OCI-LY7 (cell line): ENCODE data around the gene DIS3L.

ENCODE experiments used
- EZH2phosphoT487 ChIP-seq: fragments of 200-600 bp; sonication (generic); IDR thresholded peaks from 2 replicates; pipeline ENCODE4 v1.6.1; 2018; ENCODE audit warnings: low read depth, borderline replicate concordance, mild to moderate bottlenecking, mixed run types, antibody characterized with exemption, low read length, moderate library complexity, mixed read lengths
- TF ChIP-seq, protein P1 (sequence below): fragments of 200-600 bp; sonication (generic); conservative IDR thresholded peaks from 2 replicates; pipeline ENCODE4 v1.5.1; 2014; ENCODE audit warnings: mild to moderate bottlenecking, antibody characterized with exemption, low read length, moderate library complexity, mixed read lengths

DNA sequence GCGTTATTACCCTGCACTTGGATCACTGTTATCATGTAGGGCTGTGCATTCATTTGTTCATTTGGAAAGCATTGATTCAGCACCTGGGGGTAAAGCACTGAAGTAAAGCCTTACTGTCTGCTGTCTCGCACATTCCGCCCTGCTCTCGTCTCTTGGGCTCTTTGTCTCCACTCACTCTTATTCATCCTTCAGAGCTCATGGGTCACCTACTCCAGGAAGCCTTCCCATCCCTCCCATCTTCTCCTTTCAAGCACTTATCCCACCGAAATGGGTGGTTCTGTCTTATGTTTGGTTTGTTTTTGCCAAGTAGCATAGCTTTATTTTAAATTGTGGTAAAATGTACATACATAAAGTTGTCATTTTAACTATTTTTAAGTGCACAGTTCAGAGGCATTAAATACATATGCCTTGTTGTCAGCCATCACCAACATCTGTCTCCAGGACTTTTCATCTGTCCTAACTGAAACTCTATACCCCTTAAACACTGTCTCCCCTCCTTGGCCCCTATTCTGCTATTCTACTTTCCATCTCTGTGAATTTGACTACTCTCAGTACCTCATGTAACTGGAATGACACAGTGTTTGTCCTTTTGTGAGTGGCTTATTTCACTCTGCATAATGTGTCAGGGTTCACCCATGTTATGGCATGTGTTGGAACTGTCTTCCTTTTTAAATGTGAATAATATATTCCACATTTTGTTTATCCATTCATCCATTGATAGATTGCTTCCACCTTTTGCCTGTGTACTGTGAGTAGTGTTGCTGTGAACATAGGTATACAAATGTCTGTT, 9.3 kb downstream of the DIS3L start:
- TF ChIP-seq, protein P1, sequence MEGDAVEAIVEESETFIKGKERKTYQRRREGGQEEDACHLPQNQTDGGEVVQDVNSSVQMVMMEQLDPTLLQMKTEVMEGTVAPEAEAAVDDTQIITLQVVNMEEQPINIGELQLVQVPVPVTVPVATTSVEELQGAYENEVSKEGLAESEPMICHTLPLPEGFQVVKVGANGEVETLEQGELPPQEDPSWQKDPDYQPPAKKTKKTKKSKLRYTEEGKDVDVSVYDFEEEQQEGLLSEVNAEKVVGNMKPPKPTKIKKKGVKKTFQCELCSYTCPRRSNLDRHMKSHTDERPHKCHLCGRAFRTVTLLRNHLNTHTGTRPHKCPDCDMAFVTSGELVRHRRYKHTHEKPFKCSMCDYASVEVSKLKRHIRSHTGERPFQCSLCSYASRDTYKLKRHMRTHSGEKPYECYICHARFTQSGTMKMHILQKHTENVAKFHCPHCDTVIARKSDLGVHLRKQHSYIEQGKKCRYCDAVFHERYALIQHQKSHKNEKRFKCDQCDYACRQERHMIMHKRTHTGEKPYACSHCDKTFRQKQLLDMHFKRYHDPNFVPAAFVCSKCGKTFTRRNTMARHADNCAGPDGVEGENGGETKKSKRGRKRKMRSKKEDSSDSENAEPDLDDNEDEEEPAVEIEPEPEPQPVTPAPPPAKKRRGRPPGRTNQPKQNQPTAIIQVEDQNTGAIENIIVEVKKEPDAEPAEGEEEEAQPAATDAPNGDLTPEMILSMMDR = no peak
- TF ChIP-seq EZH2phosphoT487 = no peak
